Duodenal mucosa (tissue), 2 donors: ENCODE measurements around the gene OR6J1.
"Not testable (repeated sequence)": the region's sequence is repeated elsewhere in the genome, so short reads cannot be mapped to it uniquely, and the experiment has no call there.

ENCODE experiments used
- H3K27ac ChIP-seq: one replicate; pipeline ENCODE4 v1.7.0; 2013; ENCODE audit warnings: low read depth, low read length
- H3K27me3 ChIP-seq, 2 donors: one replicate each; pipeline ENCODE4 v1.7.0; 2013; ENCODE audit warnings: low read length in 2 of 2, control low read depth in 1 of 2; ENCODE audit not compliant: insufficient read depth in 2 of 2, control insufficient read depth in 1 of 2
- H3K36me3 ChIP-seq, 2 donors: one replicate each; pipeline ENCODE4 v1.7.0; 2013; ENCODE audit warnings: low read length in 2 of 2, control low read depth in 1 of 2; ENCODE audit not compliant: insufficient read depth in 2 of 2, control insufficient read depth in 1 of 2
- H3K4me1 ChIP-seq, 2 donors: one replicate each; pipeline ENCODE4 v1.7.0; 2013; ENCODE audit warnings: low read length in 2 of 2, control low read depth in 1 of 2; ENCODE audit not compliant: insufficient read depth in 2 of 2, control insufficient read depth in 1 of 2
- H3K4me3 ChIP-seq, 2 donors: one replicate each; pipeline ENCODE4 v1.7.0; 2013; ENCODE audit warnings: low read length in 2 of 2, low read depth in 1 of 2
- H3K9ac ChIP-seq, 2 donors: one replicate each; pipeline ENCODE4 v1.7.0; 2013; ENCODE audit warnings: low read length in 2 of 2, low read depth in 1 of 2
- H3K9me3 ChIP-seq, 2 donors: one replicate each; pipeline ENCODE4 v1.7.0; 2013; ENCODE audit warnings: low read length in 2 of 2, control low read depth in 1 of 2; ENCODE audit not compliant: control insufficient read depth in 1 of 2

OR6J1 gene

GRCh38 chr14:22587677-22588422, 56.3 kb downstream of the OR6J1 start:
- H3K4me1 ChIP-seq = peaks cover 47 to 49% of the 10 kb centered on the region in 2 donors
- H3K4me3 ChIP-seq = peak overlapping the region; percentile 82 to 87

DNA sequence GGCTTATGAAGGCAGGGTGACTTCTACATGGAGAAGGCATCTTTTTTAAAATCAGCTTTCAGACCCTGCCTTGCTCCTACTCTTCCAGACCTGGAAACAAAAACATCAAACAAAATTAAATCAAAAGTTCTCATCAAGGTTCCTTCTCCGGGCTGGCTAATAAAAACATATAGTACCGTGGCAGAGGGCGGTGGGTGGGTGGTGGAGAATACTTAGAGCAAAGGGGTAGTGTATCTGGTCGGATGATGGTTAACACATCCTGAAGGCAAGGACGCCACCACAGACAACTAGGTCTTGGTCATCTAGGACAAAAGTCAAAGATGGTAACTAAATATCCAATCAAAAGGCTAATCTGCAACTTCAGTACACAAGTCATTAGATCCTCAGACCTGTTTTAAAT, 56.9 kb downstream of the OR6J1 start:
- Histone ChIP-seq H3K9me3 (no peaks in the 10 kb centered on the region), H3K27ac (no peak overlapping the region), H3K4me1 (peaks cover 47 to 49% of the 10 kb centered on the region in 2 donors), H3K9ac (peak overlapping the region in 1 of 2 donors; percentile 94), H3K36me3 (peaks cover 0 to 6% of the 10 kb centered on the region in 2 donors), H3K27me3 (no peaks in the 10 kb centered on the region), H3K4me3 (peak overlapping the region in 1 of 2 donors; percentile 87)

More at GRCh38 chr14:22587677-22588422, 56.3 kb downstream of the OR6J1 start:
- peak overlapping the region; percentile 85 to 94 for H3K9ac ChIP-seq
- H3K27ac ChIP-seq, H3K27me3 ChIP-seq, H3K9me3 ChIP-seq, H3K36me3 ChIP-seq: not testable (repeated sequence)

- peaks cover 40 to 41% of the 10 kb centered on the region in 2 donors for H3K4me1 ChIP-seq
- H3K27me3 ChIP-seq = no peaks in the 10 kb centered on the region
- H3K9ac ChIP-seq = no peak overlapping the region
These were observed 60.2 kb downstream of the OR6J1 start for GRCh38 chr14:22583994-22584393.

More at GRCh38 chr14:22583994-22584393, 60.2 kb downstream of the OR6J1 start:
- Histone ChIP-seq H3K9me3 (no peaks in the 10 kb centered on the region), H3K4me3 (no peak overlapping the region), H3K36me3 (peaks cover 6 to 7% of the 10 kb centered on the region in 2 donors), H3K27ac (no peak overlapping the region)
